ENCODE results near the gene LTA.

The LTA gene

DNA sequence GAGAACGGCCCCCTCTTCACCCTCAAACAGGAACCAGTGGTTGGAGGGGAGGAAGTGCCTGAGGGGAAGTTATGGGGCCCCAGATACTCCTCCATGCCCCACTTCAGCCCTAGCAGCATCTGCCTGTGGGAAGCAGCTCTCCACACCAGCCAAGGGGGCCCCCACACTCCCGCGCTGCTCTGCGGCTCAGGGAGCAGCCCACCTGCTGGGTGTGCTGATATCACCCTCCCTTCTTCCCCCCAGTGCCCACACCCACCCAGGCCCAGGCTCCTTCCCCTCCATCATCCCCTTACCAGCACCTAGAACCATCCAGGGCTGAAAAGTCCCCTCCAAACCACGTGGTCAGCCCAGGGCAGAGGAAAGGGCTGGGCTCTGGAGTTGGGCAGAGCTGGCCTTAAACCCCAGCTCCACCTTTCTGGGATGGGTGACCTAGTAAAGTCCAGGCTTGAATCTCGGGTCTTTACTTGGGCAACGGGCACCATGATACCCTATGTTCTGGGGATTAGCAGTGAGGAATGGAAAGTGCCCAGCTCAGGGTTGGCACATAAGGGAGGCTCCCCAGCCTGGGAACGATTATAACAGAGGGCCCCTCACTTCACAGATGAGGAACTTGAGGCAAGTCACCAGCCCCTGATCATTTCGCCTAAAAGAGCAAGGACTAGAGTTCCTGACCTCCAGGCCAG is 14.7 kb downstream of the LTA start:
- Histone ChIP-seq H3K4me3 (ENCODE audit: low read depth, low read length) (no peak overlapping the region), H3K9me3 (ENCODE audit: control insufficient read depth, insufficient read depth, low read depth, low read length) (no peaks in the 10 kb centered on the region), H3K4me1 (ENCODE audit: control insufficient read depth, insufficient read depth, low read length) (no peaks in the 10 kb centered on the region), H3K36me3 (ENCODE audit: control insufficient read depth in 2 of 2, insufficient read depth in 1 of 2, low read length in 2 of 2) (no peaks in the 10 kb centered on the region), H3K27ac (ENCODE audit: extremely low read depth, low read depth, low read length) (no peak overlapping the region)
- ChIA-PET POLR2A (interaction anchor here (0.5 to 0.8 kb wide), 2 partner anchors 12 to 46 kb away, joined by 3 read pairs; no protein-coding TSS in a partner anchor), CTCF (interaction anchor here (0.5 to 18.7 kb wide), 12 partner anchors 9 to 390 kb away, joined by 3 to 518 read pairs (median 4); partner anchors contain the start of genes ATP6V1G2 and NCR3)
- TF ChIP-seq ZNF48 (tag by site-specific recombination; IDR thresholded peaks at IDR 0.05) (no peak), ZFHX2 (tag by site-specific recombination; conservative IDR thresholded peaks at IDR 0.05) (peak; percentile 60), ZFP37 (tag by site-specific recombination; IDR thresholded peaks at IDR 0.05) (no peak), GLIS2 (tag by site-specific recombination; IDR thresholded peaks at IDR 0.05) (peak; percentile 13; the same call in 1 of the 2 replicates), ZNF747 (tag by site-specific recombination; IDR thresholded peaks at IDR 0.05) (no peak), EGR2 (tag by site-specific recombination; IDR thresholded peaks at IDR 0.05; ENCODE audit: low read depth) (peak; percentile 54; the same call in 1 of the 2 replicates)
- TF ChIP-seq, protein P1, sequence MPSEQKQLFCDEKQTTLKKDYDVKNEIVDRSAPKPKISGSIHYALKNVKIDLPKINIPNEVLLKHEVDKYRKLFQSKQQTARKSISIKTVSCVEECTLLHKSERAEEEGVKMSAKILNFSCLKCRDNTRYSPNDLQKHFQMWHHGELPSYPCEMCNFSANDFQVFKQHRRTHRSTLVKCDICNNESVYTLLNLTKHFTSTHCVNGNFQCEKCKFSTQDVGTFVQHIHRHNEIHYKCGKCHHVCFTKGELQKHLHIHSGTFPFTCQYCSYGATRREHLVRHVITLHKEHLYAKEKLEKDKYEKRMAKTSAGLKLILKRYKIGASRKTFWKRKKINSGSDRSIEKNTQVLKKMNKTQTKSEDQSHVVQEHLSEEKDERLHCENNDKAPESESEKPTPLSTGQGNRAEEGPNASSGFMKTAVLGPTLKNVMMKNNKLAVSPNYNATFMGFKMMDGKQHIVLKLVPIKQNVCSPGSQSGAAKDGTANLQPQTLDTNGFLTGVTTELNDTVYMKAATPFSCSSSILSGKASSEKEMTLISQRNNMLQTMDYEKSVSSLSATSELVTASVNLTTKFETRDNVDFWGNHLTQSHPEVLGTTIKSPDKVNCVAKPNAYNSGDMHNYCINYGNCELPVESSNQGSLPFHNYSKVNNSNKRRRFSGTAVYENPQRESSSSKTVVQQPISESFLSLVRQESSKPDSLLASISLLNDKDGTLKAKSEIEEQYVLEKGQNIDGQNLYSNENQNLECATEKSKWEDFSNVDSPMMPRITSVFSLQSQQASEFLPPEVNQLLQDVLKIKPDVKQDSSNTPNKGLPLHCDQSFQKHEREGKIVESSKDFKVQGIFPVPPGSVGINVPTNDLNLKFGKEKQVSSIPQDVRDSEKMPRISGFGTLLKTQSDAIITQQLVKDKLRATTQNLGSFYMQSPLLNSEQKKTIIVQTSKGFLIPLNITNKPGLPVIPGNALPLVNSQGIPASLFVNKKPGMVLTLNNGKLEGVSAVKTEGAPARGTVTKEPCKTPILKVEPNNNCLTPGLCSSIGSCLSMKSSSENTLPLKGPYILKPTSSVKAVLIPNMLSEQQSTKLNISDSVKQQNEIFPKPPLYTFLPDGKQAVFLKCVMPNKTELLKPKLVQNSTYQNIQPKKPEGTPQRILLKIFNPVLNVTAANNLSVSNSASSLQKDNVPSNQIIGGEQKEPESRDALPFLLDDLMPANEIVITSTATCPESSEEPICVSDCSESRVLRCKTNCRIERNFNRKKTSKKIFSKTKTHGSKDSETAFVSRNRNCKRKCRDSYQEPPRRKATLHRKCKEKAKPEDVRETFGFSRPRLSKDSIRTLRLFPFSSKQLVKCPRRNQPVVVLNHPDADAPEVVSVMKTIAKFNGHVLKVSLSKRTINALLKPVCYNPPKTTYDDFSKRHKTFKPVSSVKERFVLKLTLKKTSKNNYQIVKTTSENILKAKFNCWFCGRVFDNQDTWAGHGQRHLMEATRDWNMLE (tag by site-specific recombination; conservative IDR thresholded peaks at IDR 0.05; ENCODE audit: low read depth): no peak
- TF ChIP-seq, protein P2, sequence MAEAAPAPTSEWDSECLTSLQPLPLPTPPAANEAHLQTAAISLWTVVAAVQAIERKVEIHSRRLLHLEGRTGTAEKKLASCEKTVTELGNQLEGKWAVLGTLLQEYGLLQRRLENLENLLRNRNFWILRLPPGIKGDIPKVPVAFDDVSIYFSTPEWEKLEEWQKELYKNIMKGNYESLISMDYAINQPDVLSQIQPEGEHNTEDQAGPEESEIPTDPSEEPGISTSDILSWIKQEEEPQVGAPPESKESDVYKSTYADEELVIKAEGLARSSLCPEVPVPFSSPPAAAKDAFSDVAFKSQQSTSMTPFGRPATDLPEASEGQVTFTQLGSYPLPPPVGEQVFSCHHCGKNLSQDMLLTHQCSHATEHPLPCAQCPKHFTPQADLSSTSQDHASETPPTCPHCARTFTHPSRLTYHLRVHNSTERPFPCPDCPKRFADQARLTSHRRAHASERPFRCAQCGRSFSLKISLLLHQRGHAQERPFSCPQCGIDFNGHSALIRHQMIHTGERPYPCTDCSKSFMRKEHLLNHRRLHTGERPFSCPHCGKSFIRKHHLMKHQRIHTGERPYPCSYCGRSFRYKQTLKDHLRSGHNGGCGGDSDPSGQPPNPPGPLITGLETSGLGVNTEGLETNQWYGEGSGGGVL (tag by site-specific recombination; IDR thresholded peaks at IDR 0.05): peak; percentile 79

DNA sequence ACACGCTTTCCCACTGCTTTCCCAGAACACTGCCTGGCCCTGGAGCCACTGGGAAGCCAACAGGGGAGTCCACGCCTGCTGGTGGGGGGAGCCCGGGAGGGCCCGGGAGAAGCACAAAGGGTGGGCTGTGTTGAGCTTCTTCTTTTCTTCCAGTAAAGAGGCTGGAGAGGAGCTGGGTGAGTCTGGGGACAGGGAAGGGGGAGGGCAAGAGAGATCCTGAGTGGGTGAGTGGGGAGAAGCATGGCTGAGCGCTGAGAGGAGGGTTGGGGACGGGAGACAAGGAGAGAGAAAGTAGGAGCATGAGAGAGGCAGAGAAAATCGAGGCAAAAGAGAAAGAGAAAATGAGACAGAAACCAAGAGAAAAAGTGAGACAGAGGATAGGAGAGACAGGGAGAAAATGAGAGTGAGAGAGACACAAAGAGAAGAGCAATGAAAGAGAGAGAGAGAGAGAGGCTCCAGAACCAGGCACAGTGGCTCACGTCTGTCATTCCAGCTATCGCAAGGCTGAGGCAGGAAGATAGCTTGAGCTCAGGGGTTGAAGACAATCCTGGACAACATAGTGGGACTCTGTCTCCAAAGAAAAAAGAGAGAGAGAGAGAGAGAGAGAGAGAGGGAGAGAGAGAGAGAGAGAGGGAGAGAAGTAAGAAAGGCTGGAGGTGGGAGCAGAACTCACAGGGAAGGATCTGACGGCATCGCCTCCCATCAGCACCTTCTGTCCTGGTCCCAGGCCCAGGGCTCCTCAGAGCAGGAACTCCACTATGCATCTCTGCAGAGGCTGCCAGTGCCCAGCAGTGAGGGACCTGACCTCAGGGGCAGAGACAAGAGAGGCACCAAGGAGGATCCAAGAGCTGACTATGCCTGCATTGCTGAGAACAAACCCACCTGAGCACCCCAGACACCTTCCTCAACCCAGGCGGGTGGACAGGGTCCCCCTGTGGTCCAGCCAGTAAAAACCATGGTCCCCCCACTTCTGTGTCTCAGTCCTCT is 16.0 kb downstream of the LTA start:
- H3K27ac ChIP-seq (ENCODE audit: extremely low read depth, low read depth, low read length): no peak overlapping the region
- H3K36me3 ChIP-seq (ENCODE audit: control insufficient read depth in 2 of 2, insufficient read depth in 1 of 2, low read length in 2 of 2): no peaks in the 10 kb centered on the region
- H3K4me1 ChIP-seq (ENCODE audit: control insufficient read depth, insufficient read depth, low read length): no peaks in the 10 kb centered on the region
- CTCF ChIA-PET: interaction anchor here (0.6 to 18.7 kb wide), 10 partner anchors 8 to 485 kb away, joined by 3 to 518 read pairs (median 4); partner anchors contain the start of genes ATP6V1G2, NCR3 and TNF
- TF ChIP-seq ZNF596 (tag by site-specific recombination; IDR thresholded peaks at IDR 0.05) (peak; percentile 97), YY2 (tag by site-specific recombination; IDR thresholded peaks at IDR 0.05) (no peak), ZNF366 (tag by site-specific recombination; conservative IDR thresholded peaks at IDR 0.05) (peak; percentile 60), PRDM1 (tag by site-specific recombination; IDR thresholded peaks at IDR 0.05) (peak; percentile 99)
- POLR2A ChIA-PET: interaction anchor here (0.6 kb wide), 1 partner anchor 87 kb away, joined by 3 read pairs; no protein-coding TSS in a partner anchor
- no peaks in the 10 kb centered on the region for H3K9me3 ChIP-seq (ENCODE audit: control insufficient read depth, insufficient read depth, low read depth, low read length)
- H3K4me3 ChIP-seq (ENCODE audit: low read depth, low read length): no peak overlapping the region
